ENCODE results near the gene REX1BD. TPM values are rescaled to one million over a fixed set of nuclear protein-coding genes. Genes with fewer than 3 reads are reported as not detected.

The REX1BD gene
- total and polyA plus RNA-seq, 2 experiments from 2014 or later, result 133 to 179 TPM

DNA sequence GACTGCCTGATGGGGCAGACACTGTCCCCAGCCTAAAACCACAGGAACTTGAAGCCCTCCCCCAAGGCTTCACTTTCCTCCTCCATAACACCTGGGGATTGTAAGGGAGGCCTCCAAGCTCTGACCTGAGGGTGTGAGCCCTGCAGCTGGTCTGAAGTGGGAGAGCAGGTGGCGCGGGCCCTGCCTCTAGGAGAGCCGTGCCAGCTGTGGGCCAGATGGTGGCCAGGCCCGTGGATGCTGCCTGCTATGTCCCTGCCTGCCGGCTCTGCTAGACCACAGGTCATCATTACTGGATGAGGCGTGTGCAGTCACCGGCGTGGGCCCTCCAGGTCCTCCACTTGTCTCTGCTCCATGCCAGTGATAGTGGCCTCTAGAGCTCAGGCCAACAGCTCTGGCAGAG is 44.7 kb downstream of the REX1BD start:
- Histone ChIP-seq H3K27me3 (peaks cover 5% of the 10 kb centered on the region), H3K9me3 (ENCODE audit: low read depth) (no peaks in the 10 kb centered on the region), H3K36me3 (no peaks in the 10 kb centered on the region), H3K4me3 (no peak overlapping the region), H3K27ac (no peak overlapping the region), H3K4me1 (ENCODE audit: low read depth) (no peaks in the 10 kb centered on the region)
- TF ChIP-seq, protein P1, sequence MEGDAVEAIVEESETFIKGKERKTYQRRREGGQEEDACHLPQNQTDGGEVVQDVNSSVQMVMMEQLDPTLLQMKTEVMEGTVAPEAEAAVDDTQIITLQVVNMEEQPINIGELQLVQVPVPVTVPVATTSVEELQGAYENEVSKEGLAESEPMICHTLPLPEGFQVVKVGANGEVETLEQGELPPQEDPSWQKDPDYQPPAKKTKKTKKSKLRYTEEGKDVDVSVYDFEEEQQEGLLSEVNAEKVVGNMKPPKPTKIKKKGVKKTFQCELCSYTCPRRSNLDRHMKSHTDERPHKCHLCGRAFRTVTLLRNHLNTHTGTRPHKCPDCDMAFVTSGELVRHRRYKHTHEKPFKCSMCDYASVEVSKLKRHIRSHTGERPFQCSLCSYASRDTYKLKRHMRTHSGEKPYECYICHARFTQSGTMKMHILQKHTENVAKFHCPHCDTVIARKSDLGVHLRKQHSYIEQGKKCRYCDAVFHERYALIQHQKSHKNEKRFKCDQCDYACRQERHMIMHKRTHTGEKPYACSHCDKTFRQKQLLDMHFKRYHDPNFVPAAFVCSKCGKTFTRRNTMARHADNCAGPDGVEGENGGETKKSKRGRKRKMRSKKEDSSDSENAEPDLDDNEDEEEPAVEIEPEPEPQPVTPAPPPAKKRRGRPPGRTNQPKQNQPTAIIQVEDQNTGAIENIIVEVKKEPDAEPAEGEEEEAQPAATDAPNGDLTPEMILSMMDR (IDR thresholded peaks at IDR 0.05; ENCODE audit: low read depth, low read length), result no peak
- DNase-seq (ENCODE audit: low read depth in 1 of 2, low spot score in 1 of 2), result no peak

DNA sequence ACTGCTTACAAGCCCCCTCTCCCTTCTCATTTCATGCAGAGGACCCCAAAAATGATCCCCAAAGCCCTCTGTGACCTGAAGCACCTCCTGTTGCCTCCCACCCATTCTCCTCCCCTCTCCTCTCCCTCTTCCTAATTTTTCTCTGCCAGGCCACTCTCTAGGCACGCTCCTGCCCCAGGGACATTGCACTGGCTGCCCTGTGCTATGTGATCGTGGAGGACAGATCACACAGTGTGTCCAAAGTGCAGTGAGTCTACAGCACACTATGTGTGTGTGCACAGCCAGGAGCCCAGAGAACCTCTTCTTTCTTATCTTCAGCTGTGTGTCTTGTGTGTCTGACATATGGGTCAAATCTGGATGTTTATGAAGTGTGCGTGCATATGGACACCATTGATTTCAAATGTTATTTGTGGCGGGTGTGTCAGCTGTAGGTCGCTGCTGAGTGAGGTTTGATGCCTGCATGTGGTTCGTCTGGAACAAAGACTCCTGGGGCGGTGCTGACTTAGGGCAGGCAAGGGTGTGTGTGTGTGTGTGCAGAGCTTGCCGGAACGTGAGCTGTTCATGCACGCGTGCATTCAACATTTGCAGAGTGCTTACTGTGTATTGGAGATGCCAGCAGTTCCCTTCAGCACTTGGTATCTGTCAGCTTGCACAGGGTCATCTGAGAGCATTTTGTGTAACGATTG is 46.2 kb downstream of the REX1BD start:
- H3K4me1 ChIP-seq (ENCODE audit: low read depth), result no peaks in the 10 kb centered on the region
- H3K4me3 ChIP-seq, result no peak overlapping the region
- TF ChIP-seq, protein P1 (IDR thresholded peaks at IDR 0.05; ENCODE audit: low read depth, low read length), result no peak
- no peaks in the 10 kb centered on the region for H3K36me3 ChIP-seq
- DNase-seq (ENCODE audit: low read depth in 1 of 2, low spot score in 1 of 2), result no peak
- peaks cover 5% of the 10 kb centered on the region for H3K27me3 ChIP-seq
- H3K27ac ChIP-seq, result no peak overlapping the region
- H3K9me3 ChIP-seq (ENCODE audit: low read depth), result no peaks in the 10 kb centered on the region

DNA sequence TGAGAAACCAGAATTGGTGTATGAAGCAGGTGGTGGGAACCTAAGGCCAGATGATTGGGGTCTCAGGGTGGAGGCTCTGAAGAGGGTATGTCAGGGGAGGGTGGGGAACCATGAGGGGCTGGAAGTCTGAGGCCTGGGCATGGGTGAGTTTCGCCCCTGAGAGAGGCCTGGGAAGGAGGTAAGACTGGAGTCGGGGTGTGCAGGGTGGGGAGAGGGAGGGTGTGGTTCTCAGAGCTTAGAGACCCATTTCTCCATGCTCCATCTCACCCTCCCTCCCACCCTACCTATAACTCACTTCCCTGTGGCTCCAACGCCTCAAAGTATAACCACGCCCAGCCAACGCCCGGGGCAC is 47.2 kb downstream of the REX1BD start:
- H3K4me1 ChIP-seq (ENCODE audit: low read depth), result no peaks in the 10 kb centered on the region
- no peaks in the 10 kb centered on the region for H3K36me3 ChIP-seq
- H3K27ac ChIP-seq, result no peak overlapping the region
- H3K9me3 ChIP-seq (ENCODE audit: low read depth), result no peaks in the 10 kb centered on the region
- peaks cover 5% of the 10 kb centered on the region for H3K27me3 ChIP-seq
- TF ChIP-seq, protein P1 (IDR thresholded peaks at IDR 0.05; ENCODE audit: low read depth, low read length), result no peak
- DNase-seq (ENCODE audit: low read depth in 1 of 2, low spot score in 1 of 2), result no peak
- H3K4me3 ChIP-seq, result peak overlapping the region; percentile 53

DNA sequence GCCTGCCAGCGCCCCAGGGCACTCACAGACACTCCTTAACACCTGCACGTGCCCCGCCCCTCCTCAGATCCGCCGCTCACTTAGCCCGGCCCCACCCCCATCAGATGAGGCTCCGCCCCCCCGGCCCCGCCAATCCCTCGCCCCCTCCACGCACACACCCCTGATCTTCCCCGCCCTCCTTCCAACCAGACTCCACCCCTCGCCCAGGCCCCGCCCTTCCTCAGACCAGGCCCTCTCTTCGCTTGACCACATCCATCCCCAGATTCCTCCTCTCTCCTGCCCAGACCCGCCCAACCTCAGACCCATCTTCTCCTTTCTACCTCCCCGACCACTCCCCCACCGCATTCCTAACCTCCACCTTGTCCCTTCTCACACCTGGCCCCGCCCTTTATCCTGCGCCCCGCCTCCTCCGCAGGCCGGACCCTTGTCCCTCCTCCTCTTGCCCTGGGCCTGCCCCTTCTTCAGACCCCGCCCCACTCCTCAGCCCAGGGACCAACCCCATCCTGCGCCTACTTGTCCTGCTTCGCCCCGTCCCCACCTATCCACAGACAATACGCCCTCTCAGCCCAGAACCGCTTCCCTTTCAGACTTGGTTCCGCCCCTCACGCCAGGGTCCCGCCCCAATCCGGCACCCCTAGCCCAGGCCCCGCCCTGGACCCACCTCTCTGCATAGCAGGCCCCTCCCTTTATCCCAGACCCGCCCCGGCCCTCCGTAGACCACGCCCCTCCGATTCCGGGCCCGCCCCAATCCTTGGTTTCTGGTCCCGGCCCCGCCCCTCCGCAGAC is 47.8 kb downstream of the REX1BD start:
- Histone ChIP-seq H3K36me3 (no peaks in the 10 kb centered on the region), H3K27me3 (peaks cover 5% of the 10 kb centered on the region), H3K4me1 (ENCODE audit: low read depth) (no peaks in the 10 kb centered on the region), H3K9me3 (ENCODE audit: low read depth) (no peaks in the 10 kb centered on the region), H3K4me3 (peak overlapping the region; percentile 53), H3K27ac (no peak overlapping the region)
- DNase-seq (ENCODE audit: low read depth in 1 of 2, low spot score in 1 of 2), result peak; percentile 97 to 98
- TF ChIP-seq, protein P1 (IDR thresholded peaks at IDR 0.05; ENCODE audit: low read depth, low read length), result no peak

DNA sequence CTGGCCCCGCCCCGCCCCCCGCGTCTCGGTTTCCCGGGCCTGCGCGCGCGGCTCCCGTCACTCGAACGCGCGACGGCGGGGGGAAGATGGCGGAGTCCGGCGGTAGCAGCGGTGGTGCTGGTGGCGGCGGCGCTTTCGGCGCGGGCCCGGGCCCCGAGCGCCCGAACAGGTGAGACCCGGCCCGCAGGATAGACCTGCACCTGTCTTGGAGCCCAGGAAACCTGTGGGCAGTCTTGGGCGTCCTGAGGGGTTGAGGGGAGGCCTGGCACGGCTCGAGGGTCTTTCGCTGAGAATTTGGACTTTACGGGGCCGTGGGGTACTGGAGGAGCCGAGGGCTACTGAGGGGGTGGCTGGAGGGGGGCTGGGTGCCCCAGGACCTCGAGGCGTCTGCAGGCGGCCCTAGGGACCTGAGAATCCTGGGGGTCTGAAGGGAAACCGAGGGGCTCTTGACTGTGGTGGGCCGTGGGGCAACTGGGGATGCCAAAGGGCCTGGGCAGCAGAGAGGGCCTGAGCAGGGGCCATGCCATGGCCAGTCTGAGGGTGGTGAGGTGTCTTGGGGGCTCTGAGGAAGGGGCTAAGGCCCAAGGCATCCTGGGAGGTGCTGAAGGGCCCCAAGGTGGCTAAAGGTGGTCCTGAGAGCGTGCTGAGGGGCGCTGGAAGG is 48.5 kb downstream of the REX1BD start, which contains the start of gene KLHL26:
Gene KLHL26 (plus strand): TSS at position 60 of the 661 bp plus-strand sequence. CDS start 27 bp downstream, at position 87.
- DNase-seq (ENCODE audit: low read depth in 1 of 2, low spot score in 1 of 2), result no peak
- no peaks in the 10 kb centered on the region for H3K4me1 ChIP-seq (ENCODE audit: low read depth)
- no peaks in the 10 kb centered on the region for H3K36me3 ChIP-seq
- peak within 1 kb of the TSS; percentile 13 for H3K27ac ChIP-seq
- H3K9me3 ChIP-seq (ENCODE audit: low read depth), result no peaks in the 10 kb centered on the region
- peaks cover 5% of the 10 kb centered on the region for H3K27me3 ChIP-seq
- TF ChIP-seq, protein P1 (IDR thresholded peaks at IDR 0.05; ENCODE audit: low read depth, low read length), result no peak
- H3K4me3 ChIP-seq, result peak within 1 kb of the TSS; percentile 53
